ENCODE measurements around the gene CLCF1.

CLCF1 gene

DNA sequence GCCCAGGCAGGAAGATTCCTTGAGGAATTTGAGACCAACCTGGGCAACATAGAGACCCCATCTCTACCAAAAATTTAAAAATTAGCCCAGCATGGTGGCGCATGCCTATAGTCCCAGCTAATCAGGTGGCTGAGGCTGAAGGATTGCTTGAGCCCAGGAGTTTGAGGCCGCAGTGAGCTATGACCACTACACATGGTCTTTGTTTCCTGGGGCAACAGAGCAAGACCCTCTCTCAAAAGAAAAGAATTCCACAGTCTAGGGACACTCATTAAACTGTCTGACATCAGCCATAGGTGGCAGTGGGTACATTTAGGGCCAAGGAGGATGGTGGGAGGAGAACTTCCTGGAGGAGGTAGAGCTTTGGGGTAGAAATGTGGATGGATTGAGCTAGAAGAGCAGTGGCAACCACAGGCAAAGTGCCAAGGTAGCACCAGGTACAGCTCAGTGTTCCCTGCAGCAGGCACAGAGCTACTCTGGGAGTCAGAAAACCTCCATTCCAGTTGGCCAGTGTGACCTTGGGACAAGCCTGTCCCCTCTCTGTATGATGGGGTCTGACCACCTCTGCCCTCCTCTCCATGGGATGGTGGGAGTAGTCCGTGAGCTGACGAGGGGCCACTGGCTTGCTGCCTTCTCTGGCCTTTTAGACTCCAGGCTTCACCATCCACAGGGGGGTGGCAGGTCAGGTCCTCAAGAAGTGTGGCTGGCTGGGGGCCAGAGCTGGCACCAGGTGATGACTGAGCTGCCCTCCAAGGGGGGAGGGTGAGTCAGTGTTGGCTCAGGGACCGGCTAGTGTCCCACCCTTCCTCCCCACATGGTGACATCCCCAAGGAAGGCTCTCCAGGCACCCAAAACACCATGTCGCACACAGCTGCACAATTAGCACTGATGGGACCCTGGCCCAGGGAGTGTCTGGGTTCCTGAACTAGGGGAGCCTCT is 3.7 kb upstream of the CLCF1 start:
- TF ChIP-seq, protein P1, sequence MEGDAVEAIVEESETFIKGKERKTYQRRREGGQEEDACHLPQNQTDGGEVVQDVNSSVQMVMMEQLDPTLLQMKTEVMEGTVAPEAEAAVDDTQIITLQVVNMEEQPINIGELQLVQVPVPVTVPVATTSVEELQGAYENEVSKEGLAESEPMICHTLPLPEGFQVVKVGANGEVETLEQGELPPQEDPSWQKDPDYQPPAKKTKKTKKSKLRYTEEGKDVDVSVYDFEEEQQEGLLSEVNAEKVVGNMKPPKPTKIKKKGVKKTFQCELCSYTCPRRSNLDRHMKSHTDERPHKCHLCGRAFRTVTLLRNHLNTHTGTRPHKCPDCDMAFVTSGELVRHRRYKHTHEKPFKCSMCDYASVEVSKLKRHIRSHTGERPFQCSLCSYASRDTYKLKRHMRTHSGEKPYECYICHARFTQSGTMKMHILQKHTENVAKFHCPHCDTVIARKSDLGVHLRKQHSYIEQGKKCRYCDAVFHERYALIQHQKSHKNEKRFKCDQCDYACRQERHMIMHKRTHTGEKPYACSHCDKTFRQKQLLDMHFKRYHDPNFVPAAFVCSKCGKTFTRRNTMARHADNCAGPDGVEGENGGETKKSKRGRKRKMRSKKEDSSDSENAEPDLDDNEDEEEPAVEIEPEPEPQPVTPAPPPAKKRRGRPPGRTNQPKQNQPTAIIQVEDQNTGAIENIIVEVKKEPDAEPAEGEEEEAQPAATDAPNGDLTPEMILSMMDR (IDR thresholded peaks at IDR 0.05): no peak

DNA sequence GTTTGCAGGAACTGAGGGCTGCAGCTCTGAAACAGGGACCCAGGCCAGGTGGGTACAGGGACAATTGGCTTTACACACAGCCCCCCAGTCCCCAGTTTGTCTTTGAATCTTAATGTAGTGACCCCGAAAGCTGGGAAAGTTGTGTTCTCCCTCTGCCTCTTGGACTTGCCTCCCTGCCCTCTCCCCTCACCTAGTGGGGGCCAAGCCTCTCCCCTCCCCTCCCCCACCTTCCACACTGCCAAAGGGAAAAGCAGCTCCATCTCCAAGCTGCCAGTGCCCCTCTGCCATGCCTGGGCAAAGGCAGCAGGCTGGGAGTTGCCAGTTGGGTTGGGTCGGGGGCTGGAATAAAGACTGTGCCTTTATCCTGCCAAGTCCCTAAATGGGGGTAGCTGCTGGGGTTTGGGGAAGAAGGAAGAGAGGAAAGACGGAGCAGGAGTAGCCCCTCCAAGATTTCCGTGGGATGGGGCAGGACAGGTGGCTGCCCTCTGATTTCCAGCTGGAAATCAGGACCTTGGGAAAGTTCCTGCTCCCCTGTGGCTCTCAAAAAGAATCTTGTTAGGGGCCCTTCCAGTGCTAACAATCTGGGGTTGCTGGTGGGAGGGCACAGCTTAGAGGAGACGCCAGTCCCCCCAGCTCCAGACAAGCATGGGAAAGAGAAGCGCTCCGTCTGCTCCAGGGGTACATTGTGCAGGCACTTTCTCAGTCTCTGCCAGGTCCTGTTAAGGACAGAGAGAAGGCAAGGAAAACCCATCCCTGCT is 2.8 kb upstream of the CLCF1 start:
- TF ChIP-seq, protein P1 (IDR thresholded peaks at IDR 0.05): no peak

DNA sequence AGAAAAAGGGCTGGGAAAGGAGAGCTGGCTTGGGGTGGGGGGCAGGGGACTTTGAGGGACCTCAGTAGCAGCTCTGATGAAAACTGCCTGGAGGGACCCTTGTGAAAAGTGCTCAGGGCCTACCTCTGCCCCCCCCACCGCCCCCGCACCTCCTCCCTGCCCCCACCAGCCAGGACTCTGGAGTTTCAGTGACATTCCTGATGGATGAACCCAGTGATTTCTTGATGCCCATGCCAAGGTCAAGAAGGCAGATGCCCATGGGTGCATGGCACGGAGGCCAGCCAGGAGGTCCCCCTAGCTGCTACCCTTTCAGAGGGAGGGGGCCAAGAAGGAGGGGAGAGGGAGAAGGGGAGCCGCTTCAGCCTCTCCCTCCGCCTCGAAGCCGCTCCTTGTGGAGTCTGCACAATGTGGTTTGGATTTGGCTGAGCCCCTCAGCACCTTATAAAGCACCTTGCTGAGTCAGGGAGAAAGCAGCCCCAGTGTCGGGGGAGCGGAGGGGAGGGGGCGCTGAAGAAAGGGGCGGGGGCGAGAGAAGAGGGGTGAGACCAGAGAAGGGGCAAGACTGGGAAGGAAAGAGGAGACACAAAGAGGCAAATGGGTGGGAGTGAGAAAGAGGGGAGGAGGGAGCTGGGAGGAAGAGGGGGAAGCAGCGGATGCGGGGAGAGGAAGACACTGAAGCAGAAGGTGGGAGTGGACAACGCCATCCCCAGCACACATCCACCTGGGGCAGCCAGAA is 2.1 kb upstream of the CLCF1 start:
- TF ChIP-seq, protein P1 (IDR thresholded peaks at IDR 0.05): no peak

DNA sequence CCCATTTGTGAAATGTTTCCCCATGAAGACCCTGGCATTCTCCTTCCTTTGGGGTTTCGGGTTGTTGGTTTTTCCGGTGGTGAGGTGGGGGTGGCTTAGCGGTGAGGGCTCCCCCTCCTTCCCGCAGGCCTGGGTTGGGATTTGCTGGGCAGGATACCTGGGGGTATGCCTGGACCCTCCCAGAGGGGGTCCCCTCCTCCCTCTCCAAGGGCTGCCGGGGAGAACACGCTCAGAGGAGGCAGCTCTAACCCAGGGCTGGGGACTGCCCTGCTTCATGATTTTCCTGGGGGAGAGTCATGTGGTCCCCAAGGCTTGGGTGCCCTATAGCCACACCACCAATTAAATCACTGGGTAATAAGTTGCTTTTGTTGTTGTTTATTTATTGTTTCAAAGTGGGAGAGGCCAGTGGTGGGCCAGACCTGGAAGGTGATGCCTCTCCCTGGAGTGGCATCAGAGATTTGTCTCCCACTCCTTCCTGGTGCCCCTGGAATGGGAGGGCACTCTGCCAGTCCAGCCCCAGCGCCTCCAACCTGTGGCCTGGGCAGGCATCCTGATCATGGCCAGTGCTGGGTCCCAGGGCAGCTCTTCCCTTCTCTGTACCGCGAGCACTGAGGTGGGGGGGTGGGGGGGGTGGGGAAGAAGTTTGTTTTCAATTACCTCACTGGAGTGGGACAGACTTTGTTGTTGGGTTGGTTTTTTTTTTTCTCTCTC is 1.3 kb upstream of the CLCF1 start:
- TF ChIP-seq, protein P1 (IDR thresholded peaks at IDR 0.05): no peak

DNA sequence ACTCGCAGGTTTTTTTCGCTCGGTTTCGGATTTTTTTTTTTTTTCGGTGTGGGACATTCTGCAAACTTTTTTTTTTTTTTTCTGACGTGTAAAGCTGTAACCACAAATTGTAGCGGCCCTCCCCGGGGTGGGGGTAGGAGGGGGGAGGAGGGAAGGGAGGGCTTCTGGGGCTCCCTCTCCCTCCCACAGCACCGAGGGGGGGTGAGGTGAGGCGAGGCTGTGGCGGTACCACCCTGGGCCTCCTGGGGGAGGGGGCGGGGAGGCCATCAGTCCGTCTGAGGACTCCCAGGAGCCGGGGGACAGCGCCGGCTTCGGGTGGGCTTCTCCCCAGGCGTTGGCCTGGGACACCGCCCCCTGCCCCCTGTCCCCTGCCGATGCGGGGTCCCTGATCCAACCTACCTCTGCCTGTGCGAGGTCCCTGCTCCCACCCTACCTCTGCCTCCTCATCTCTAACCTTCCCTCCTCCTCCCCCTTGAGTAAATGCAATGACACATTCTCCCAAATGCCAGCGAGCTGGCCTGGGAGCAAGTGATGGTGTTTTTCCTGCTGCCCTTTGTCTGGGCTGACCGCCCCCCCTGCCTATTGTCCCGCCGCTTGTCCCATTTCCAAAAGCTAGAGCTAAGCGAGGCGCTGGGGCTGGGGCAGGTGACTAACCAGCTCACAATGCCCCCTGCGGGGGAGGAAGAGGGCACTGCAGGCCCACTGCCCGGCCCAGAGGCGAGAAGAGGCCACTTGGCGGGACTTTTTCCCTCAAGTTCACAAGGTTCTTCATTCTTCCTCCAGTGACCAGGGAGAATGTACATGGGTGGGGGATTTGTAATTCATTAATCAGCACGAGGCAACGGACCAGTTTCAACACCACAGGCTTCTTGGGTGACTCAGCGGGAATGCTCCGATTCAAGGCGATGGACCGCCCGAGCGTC is 511 bp upstream of the CLCF1 start:
- TF ChIP-seq, protein P1 (IDR thresholded peaks at IDR 0.05): no peak

DNA sequence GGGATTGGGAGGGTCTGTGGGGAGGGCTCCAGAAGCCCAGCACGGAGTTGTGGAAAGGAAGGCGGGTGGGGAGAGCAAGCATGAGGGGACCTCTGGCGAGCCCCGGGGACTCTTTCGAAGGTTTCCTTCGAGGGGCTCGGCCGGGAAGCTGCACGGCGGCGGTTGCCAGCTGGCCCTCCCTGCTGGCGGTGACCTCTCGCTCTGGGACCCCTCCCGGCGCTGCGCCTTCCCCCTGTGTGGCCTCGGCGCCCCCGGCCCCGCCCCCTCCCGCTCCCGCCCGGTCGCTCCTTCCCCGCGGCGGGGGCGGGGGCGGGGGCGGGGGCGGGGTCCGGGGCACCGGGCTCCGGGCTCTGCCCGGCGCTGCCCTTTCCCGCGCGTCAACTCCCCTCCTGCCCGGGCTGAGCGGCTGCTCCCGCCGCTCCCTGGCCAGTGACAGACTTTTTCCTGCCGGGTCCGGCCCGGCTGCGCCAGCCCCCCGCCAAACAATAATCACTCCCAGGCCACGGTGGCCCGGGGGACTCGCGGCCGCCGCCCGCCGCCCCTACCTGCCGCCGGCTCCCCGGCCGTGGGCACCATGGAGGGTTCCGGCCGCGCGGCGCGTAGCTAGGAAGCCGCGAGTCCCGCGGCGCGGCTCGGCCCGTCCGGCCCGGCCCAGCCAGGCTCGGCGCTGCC is 941 bp downstream of the CLCF1 start:
- TF ChIP-seq, protein P1 (IDR thresholded peaks at IDR 0.05): no peak

Measured in LNCAP (cell line).